Kidney epithelial cell (primary cell): Measurements from ENCODE around the gene GRIK4. TPM values are rescaled to one million over a fixed set of nuclear protein-coding genes. Genes with fewer than 3 reads are reported as not detected.

ENCODE experiments used
- DNase-seq: peaks from one replicate; pipeline ENCODE4 v3.0.0-alpha.2; 2010; ENCODE audit warnings: low read depth
- H3K27me3 ChIP-seq: 2 replicates; pipeline ENCODE4 v1.6.0; 2011; ENCODE audit warnings: low read length; ENCODE audit not compliant: control insufficient read depth, insufficient read depth
- H3K36me3 ChIP-seq: 2 replicates; pipeline ENCODE4 v1.5.1; 2011; ENCODE audit warnings: low read length; ENCODE audit not compliant: control insufficient read depth, insufficient read depth
- H3K4me3 ChIP-seq: 2 replicates; pipeline ENCODE4 v1.5.1; 2011; ENCODE audit warnings: low read depth, mild to moderate bottlenecking, control low read depth, low read length
- total RNA-seq: library from RNA; depleted of rRNA; stranded (reverse); fragments of >200 nt; gene quantifications from 2 replicates; pipeline ENCODE4 v1.2.3, GENCODE V29; 2015
- TF ChIP-seq, protein P1 (sequence below): IDR thresholded peaks from 2 replicates; pipeline ENCODE4 v1.5.1; 2011; ENCODE audit warnings: mild to moderate bottlenecking, moderate library complexity, low read length, control low read depth, inconsistent platforms; ENCODE audit not compliant: insufficient read depth, poor library complexity, severe bottlenecking

GRIK4 gene
- total RNA-seq, 1 donor from 2014 or later = 0.17 TPM

DNA sequence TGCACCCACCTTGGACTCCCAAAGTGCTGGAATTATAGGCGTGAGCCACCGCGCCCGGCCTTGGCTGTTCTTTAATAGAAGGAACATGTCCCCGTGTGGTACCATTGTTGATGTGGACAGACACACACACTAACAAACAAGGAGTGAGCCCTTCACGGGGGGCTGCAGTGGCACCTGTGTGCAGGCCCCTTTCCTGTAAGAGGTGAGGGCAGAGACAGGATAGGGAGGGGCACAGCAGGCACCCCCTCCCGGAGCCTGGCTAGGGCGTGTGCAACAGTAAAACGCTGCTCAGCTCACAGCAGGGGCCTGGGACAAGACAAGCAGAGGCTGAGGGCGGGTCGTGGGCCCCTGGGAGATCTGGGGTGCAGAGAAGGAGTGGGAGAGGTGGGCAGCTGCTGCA, 37.8 kb downstream of the GRIK4 start:
- no peak for DNase-seq
- Histone ChIP-seq H3K36me3 (no peaks in the 10 kb centered on the region), H3K27me3 (no peaks in the 10 kb centered on the region), H3K4me3 (no peak overlapping the region)
- TF ChIP-seq, protein P1, sequence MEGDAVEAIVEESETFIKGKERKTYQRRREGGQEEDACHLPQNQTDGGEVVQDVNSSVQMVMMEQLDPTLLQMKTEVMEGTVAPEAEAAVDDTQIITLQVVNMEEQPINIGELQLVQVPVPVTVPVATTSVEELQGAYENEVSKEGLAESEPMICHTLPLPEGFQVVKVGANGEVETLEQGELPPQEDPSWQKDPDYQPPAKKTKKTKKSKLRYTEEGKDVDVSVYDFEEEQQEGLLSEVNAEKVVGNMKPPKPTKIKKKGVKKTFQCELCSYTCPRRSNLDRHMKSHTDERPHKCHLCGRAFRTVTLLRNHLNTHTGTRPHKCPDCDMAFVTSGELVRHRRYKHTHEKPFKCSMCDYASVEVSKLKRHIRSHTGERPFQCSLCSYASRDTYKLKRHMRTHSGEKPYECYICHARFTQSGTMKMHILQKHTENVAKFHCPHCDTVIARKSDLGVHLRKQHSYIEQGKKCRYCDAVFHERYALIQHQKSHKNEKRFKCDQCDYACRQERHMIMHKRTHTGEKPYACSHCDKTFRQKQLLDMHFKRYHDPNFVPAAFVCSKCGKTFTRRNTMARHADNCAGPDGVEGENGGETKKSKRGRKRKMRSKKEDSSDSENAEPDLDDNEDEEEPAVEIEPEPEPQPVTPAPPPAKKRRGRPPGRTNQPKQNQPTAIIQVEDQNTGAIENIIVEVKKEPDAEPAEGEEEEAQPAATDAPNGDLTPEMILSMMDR = no peak

DNA sequence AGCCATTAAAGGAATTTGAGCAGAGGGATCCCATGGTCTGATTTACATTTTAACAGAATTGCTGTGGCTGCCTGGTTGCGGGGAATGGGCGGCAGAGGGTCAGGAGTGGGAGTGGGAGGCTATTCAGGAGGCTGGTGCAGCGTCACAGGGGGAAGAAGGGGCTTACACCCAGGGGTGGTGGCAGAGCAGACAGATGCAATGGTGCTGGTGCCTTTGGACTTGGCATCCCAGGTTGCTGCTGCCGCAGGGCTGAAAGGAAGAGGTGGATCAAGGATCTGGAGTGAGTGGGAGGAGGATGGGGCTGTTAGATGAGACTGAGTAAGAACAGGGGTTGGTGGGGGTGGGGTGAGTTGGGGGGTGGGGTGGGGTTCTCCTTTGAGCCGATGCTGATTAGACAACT, 38.5 kb downstream of the GRIK4 start:
- TF ChIP-seq, protein P1 = no peak
- no peaks in the 10 kb centered on the region for H3K36me3 ChIP-seq
- H3K4me3 ChIP-seq = no peak overlapping the region
- DNase-seq = no peak
- H3K27me3 ChIP-seq = no peaks in the 10 kb centered on the region

DNA sequence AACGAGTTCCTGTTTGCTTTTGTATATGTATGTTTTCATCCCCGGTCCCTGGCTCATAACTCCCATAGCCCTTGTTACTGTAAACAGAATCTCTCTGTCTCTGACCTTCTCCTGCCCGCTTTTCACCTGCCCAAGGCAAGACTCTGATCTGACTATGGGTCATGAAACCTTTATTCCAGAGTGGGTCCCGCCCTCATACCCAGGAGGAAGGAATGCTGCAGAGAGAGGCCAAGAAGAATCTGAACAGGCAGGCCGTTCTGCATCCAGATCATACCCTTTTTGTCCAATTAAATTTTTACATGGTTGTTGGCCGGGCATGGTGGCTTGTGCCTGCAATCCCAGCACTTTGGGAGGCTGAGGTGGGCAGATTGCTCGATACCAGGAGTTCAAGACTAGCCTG, 39.6 kb downstream of the GRIK4 start:
- Histone ChIP-seq H3K4me3 (no peak overlapping the region), H3K36me3 (no peaks in the 10 kb centered on the region), H3K27me3 (peaks cover 8% of the 10 kb centered on the region)
- no peak for DNase-seq
- TF ChIP-seq, protein P1 = no peak

DNA sequence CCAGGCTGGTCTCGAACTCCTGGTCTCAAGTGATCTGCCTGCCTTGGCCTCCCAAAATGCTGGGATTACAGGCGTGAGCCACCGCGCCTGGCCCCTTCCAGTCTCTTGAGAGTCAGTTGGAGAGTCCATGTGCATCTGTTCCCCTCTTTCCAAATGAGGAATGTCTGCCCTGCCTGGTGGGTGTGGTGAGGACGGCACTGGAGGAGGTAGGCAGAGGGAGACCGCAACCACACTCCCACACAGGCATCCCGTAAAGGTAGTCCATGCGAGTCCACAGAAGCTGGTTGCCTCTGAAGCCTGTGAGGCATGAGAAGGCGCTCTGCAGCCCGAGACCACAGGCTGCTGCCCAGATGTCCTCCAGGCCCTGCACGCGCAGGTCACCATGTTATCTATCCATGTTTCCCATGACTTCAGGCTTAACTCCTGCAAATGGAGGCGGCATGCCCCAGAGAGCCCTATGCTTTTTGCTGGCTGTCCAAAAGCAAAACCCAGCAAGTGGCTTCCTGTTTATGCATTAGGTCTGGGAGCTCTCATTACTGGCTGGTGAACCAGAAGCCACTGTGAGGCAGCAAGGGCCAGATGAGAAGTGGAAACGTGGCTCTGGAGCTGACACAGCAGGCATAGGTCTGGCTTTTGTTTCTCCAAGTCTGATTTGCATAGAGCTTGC, 43.4 kb downstream of the GRIK4 start:
- Histone ChIP-seq H3K4me3 (no peak overlapping the region), H3K27me3 (peaks cover 13% of the 10 kb centered on the region), H3K36me3 (no peaks in the 10 kb centered on the region)
- TF ChIP-seq, protein P1 = no peak
- DNase-seq = no peak

DNA sequence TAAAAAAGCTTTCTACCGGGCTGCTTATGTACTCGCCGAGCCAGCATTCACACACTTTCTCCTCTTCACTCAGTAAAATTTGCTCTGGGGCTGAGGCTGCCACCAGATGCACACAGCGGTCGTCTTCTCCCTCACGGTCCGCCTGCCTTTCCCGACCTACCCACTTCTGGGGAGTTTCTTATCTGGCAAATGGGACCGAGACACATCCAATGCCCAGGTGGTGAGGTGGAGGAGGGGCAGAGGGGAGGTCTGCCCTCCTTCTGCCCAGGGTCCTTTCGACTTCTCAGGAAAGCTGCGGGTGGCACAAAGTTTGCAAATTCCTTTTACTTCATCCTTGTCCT, 43.9 kb downstream of the GRIK4 start:
- Histone ChIP-seq H3K4me3 (no peak overlapping the region), H3K27me3 (peaks cover 13% of the 10 kb centered on the region), H3K36me3 (no peaks in the 10 kb centered on the region)
- TF ChIP-seq, protein P1 = no peak
- DNase-seq = no peak

DNA sequence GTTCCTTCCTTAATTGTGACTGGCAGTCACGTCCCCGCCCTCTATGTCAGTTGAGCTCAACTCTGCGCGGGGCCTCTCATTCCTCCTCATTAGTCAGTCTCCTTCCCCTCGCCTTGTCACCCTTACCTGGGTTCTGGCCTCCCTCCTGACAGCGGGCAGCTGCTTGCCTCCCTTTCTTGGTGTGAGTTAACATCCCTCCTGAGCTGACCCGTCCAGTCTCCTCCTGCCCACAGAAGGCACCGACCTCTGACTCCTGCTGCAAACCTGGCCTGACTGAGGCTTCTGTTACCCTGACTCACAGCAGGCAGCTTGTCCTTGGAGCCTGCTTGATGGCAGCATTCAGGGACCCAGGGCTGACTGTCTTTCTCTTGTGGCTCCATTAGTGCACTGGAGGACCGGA, 45.2 kb downstream of the GRIK4 start:
- DNase-seq = no peak
- Histone ChIP-seq H3K27me3 (peaks cover 13% of the 10 kb centered on the region), H3K36me3 (no peaks in the 10 kb centered on the region), H3K4me3 (no peak overlapping the region)
- TF ChIP-seq, protein P1 = no peak
